ENCODE measurements around the gene SPSB2. TPM values are rescaled to one million over a fixed set of nuclear protein-coding genes. Genes with fewer than 3 reads are reported as not detected.

Gene SPSB2
- total and polyA plus RNA-seq, 2 experiments from 2014 or later, result 8.2 to 13.1 TPM

- no peaks in the 10 kb centered on the region for H3K79me2 ChIP-seq (replicated peaks; ENCODE audit: insufficient read depth)
- peaks cover 5% of the 10 kb centered on the region; the same call in 1 of the 2 replicates for H3F3A ChIP-seq (replicated peaks; ENCODE audit: low read depth)
- ATAC-seq (peak; percentile 62), DNase-seq (ENCODE audit: low spot score) (peak; percentile 72)
- H3K4me3 ChIP-seq, result no peak overlapping the region
- Mint-ChIP-seq H3K27ac (peak overlapping the region; percentile 44; the same call in 1 of the 2 replicates), H3K36me3 (ENCODE audit: low read depth) (peaks cover 63% of the 10 kb centered on the region), H3K9me3 (no peaks in the 10 kb centered on the region), H3K4me3 (no peak overlapping the region; the same call in 2 of the 3 replicates), H3K27me3 (ENCODE audit: insufficient read depth, low read depth, poor library complexity) (peaks cover 29% of the 10 kb centered on the region), H3K4me1 (peaks cover 18% of the 10 kb centered on the region)
- H3K4me2 ChIP-seq, result no peak overlapping the region
- peaks cover 5% of the 10 kb centered on the region; the same call in 1 of the 2 replicates for H3K4me1 ChIP-seq (ENCODE audit: insufficient read depth)
- no peaks in the 10 kb centered on the region; the same call in 1 of the 2 replicates for H4K20me1 ChIP-seq (replicated peaks; ENCODE audit: insufficient read depth)
- H2AFZ ChIP-seq, result no peak overlapping the region
- H3K36me3 ChIP-seq (ENCODE audit: insufficient read depth), result peaks cover 20% of the 10 kb centered on the region
- no peaks in the 10 kb centered on the region for H3K27me3 ChIP-seq (ENCODE audit: insufficient read depth)
- H3K9me2 ChIP-seq (ENCODE audit: insufficient read depth), result no peaks in the 10 kb centered on the region
- TF ChIP-seq EZH2 (IDR thresholded peaks at IDR 0.05; ENCODE audit: low read depth, unreplicated experiment), result no peak
- peak; percentile 15 to 50; a peak in 3 of 4 replicates for TF ChIP-seq CTCF (conservative IDR thresholded peaks at IDR 0.05; ENCODE audit: low read depth in 2 of 2)
- H3K27ac ChIP-seq (ENCODE audit: low read depth), result no peak overlapping the region
These were observed 29.8 kb downstream of the SPSB2 start for GRCh38 chr12:6843118-6843902.

GRCh38 chr12:6842075-6842474, 31.0 kb downstream of the SPSB2 start:
- peaks cover 18% of the 10 kb centered on the region for H3K4me1 Mint-ChIP-seq
- peaks cover 13% of the 10 kb centered on the region for H3K36me3 ChIP-seq (ENCODE audit: insufficient read depth)
- no peaks in the 10 kb centered on the region for H3K79me2 ChIP-seq (replicated peaks; ENCODE audit: insufficient read depth)
- no peak overlapping the region for H3K4me3 ChIP-seq
- TF ChIP-seq ZNF331 (CRISPR knock-in tag; IDR thresholded peaks at IDR 0.05; ENCODE audit: low read depth) (no peak), EZH2phosphoT487 (IDR thresholded peaks at IDR 0.05; ENCODE audit: unreplicated experiment) (no peak), ETS1 (IDR thresholded peaks at IDR 0.05) (no peak), CREB1 (CRISPR knock-in tag; IDR thresholded peaks at IDR 0.05; ENCODE audit: low read depth) (no peak), ZNF462 (CRISPR knock-in tag; IDR thresholded peaks at IDR 0.05) (no peak)
- peaks cover 30% of the 10 kb centered on the region for H3K27me3 Mint-ChIP-seq (ENCODE audit: insufficient read depth, low read depth, poor library complexity)
- ATAC-seq (no peak), DNase-seq (ENCODE audit: low spot score) (no peak)
- H3K27me3 ChIP-seq (ENCODE audit: insufficient read depth), result no peaks in the 10 kb centered on the region
- H3K9me3 Mint-ChIP-seq, result no peaks in the 10 kb centered on the region
- H2AFZ ChIP-seq, result no peak overlapping the region
- H3K4me2 ChIP-seq, result no peak overlapping the region
- H3K27ac ChIP-seq (ENCODE audit: low read depth), result no peak overlapping the region
- no peak overlapping the region; the same call in 2 of the 3 replicates for H3K4me3 Mint-ChIP-seq
- peaks cover 65% of the 10 kb centered on the region for H3K36me3 Mint-ChIP-seq (ENCODE audit: low read depth)
- H3K9me2 ChIP-seq (ENCODE audit: insufficient read depth), result no peaks in the 10 kb centered on the region
- H3K4me1 ChIP-seq (ENCODE audit: insufficient read depth), result peaks cover 5% of the 10 kb centered on the region; the same call in 1 of the 2 replicates
- H3F3A ChIP-seq (replicated peaks; ENCODE audit: low read depth), result peaks cover 2% of the 10 kb centered on the region; the same call in 1 of the 2 replicates
- no peak overlapping the region for H3K27ac Mint-ChIP-seq
- no peaks in the 10 kb centered on the region for H4K20me1 ChIP-seq (replicated peaks; ENCODE audit: insufficient read depth)

Measured in GM23338 (cell line).